B cell (primary cell): ENCODE measurements around the gene PSMB10. TPM values are rescaled to one million over a fixed set of nuclear protein-coding genes. Genes with fewer than 3 reads are reported as not detected.
A peak's percentile ranks its signal among the peaks of the same experiment; 100 is the strongest.

Experiments
- ATAC-seq: fragments of 200-7000 bp; cut with Tn5 transposase; one replicate; pipeline ENCODE4 v1.10.0; 2021; ENCODE audit warnings: low read depth, mild to moderate bottlenecking, moderate number of reproducible peaks, moderate library complexity
- CTCF ChIA-PET: fragments of 350-600 bp; sonication (Branson Sonifier 250); formaldehyde crosslinking; loops from one replicate; lab custom pipeline; 2021; ENCODE audit warnings: antibody characterized with exemption, inconsistent platforms; lab: Charles Lee
- POLR2A ChIA-PET: fragments of 350-600 bp; sonication (Branson Sonifier 250); formaldehyde crosslinking; loops from one replicate; lab custom pipeline; 2021; ENCODE audit warnings: antibody characterized with exemption; lab: Charles Lee
- DNase-seq: peaks from one replicate; pipeline ENCODE4 v3.0.0; 2013
- H2AFZ ChIP-seq: 2 replicates; pipeline ENCODE4 v1.6.1; 2012; ENCODE audit warnings: mild to moderate bottlenecking, low read depth, low read length; ENCODE audit not compliant: insufficient read depth, poor library complexity, severe bottlenecking
- H3K27ac ChIP-seq, 2 donors: 1 replicate in 1 of 2; 2 replicates in 1 of 2; pipeline ENCODE4 v1.5.1; 2012 to 2013; ENCODE audit warnings: low read length in 2 of 2, mild to moderate bottlenecking in 2 of 2, moderate library complexity in 1 of 2
- H3K27me3 ChIP-seq, 4 experiments: fragments of 200-600 bp in 1 of 4; sonication (generic) in 1 of 4; replicated peaks in 1 of 4; 1 replicate in 2 of 4; 2 replicates in 2 of 4; pipeline versions ENCODE4 v1.6.1 to v1.7.0; 2013 to 2016; ENCODE audit warnings: low read length in 3 of 4, mild to moderate bottlenecking in 2 of 4, mixed read lengths in 1 of 4, moderate library complexity in 1 of 4; ENCODE audit not compliant: insufficient read depth in 4 of 4, control insufficient read depth in 3 of 4; ENCODE audit errors: control extremely low read depth in 1 of 4
- H3K36me3 ChIP-seq, 2 experiments: replicated peaks in 1 of 2; 1 replicate in 1 of 2; 2 replicates in 1 of 2; pipeline versions ENCODE4 v1.6.1 to v1.7.1; 2013; ENCODE audit warnings: low read length in 1 of 2; ENCODE audit not compliant: insufficient read depth in 2 of 2, control insufficient read depth in 1 of 2; ENCODE audit errors: control extremely low read depth in 1 of 2, extremely low read depth in 1 of 2
- H3K4me1 ChIP-seq, 2 donors: fragments of 200-600 bp in 1 of 2; sonication (generic) in 1 of 2; 1 replicate in 1 of 2; 2 replicates in 1 of 2; pipeline versions ENCODE4 v1.5.1 to v1.6.1; 2013 to 2017; ENCODE audit warnings: low read length in 2 of 2; ENCODE audit not compliant: control insufficient read depth in 2 of 2, insufficient read depth in 2 of 2
- H3K4me2 ChIP-seq: replicated peaks from 2 replicates; pipeline ENCODE3; 2012; ENCODE audit warnings: mild to moderate bottlenecking, low read depth, low read length; ENCODE audit not compliant: poor library complexity, severe bottlenecking
- H3K4me3 ChIP-seq, 5 experiments: fragments of 200-600 bp in 1 of 5; sonication (generic) in 1 of 5; 1 replicate in 3 of 5; 2 replicates in 2 of 5; pipeline versions ENCODE4 v1.5.1 to v1.7.0; 2011 to 2016; ENCODE audit warnings: low read length in 4 of 5, mild to moderate bottlenecking in 4 of 5, low read depth in 2 of 5, control low read depth in 1 of 5, moderate library complexity in 1 of 5; ENCODE audit not compliant: insufficient read depth in 1 of 5; ENCODE audit errors: control extremely low read depth in 1 of 5, extremely low read depth in 1 of 5
- H3K79me2 ChIP-seq: fragments of 200-600 bp; sonication (generic); one replicate; pipeline ENCODE4 v1.6.0; 2016; ENCODE audit warnings: low read length; ENCODE audit not compliant: control insufficient read depth, insufficient read depth
- H3K9ac ChIP-seq: fragments of 200-600 bp; sonication (generic); 2 replicates; pipeline ENCODE4 v1.6.1; 2017; ENCODE audit warnings: mild to moderate bottlenecking, low read length, moderate library complexity
- H3K9me3 ChIP-seq, 3 donors: one replicate each; pipeline versions ENCODE4 v1.6.1 to v1.7.1; 2013; ENCODE audit warnings: low read length in 2 of 3; ENCODE audit not compliant: control insufficient read depth in 2 of 3, insufficient read depth in 1 of 3; ENCODE audit errors: control extremely low read depth in 1 of 3
- H4K20me1 ChIP-seq: 2 replicates; pipeline ENCODE4 v1.6.0; 2012; ENCODE audit warnings: mild to moderate bottlenecking, low read length; ENCODE audit not compliant: insufficient read depth, control insufficient read depth, poor library complexity, severe bottlenecking
- H3K27ac Mint-ChIP-seq: one replicate; pipeline ENCODE4 v1.8.0; 2021; ENCODE audit warnings: mixed read lengths
- H3K27me3 Mint-ChIP-seq: one replicate; pipeline ENCODE4 v1.8.0; 2021; ENCODE audit warnings: mixed read lengths
- H3K4me1 Mint-ChIP-seq: one replicate; pipeline ENCODE4 v1.8.0; 2021; ENCODE audit warnings: mixed read lengths
- H3K4me3 Mint-ChIP-seq: one replicate; pipeline ENCODE4 v1.8.0; 2021; ENCODE audit warnings: mixed read lengths
- H3K9me3 Mint-ChIP-seq: one replicate; pipeline ENCODE4 v1.8.0; 2022; ENCODE audit warnings: mixed read lengths; ENCODE audit not compliant: insufficient read depth
- EZH2 ChIP-seq: IDR thresholded peaks from 2 replicates; pipeline ENCODE4 v1.6.1; 2012; ENCODE audit warnings: borderline replicate concordance, low read depth, mild to moderate bottlenecking, moderate library complexity, low read length; ENCODE audit not compliant: insufficient read depth, poor library complexity, severe bottlenecking
- WGBS: methylation state at CpG from one replicate; pipeline ENCODE4 v1.1.5; 2013; ENCODE audit warnings: missing lambda C conversion rate; ENCODE audit not compliant: insufficient coverage; 5-methylcytosine and 5-hydroxymethylcytosine counted together
- intact Hi-C: fragments of 100-400 bp; cut with micrococcal nuclease; formaldehyde crosslinking; loops from one replicate; pipeline ENCODE4 v1.10.0; 2022
- polyA plus RNA-seq: library from polyadenylated mRNA; depleted of rRNA; stranded (reverse); fragments of >200 nt; gene quantifications from 2 replicates; pipeline ENCODE4 v1.2.3, GENCODE V29; 2012
- total RNA-seq, 2 donors: library from RNA; stranded (reverse); fragments of 120-200 nt in 1 of 2; gene quantifications; 1 replicate in 1 of 2; 2 replicates in 1 of 2; pipeline versions ENCODE4 v1.2.3 to v1.2.4, GENCODE V29; 2013 to 2022
- TF ChIP-seq, protein P1 (sequence below): fragments of 200-600 bp; IDR thresholded peaks from one replicate; pipeline ENCODE4 v1.8.0; 2022; ENCODE audit warnings: antibody characterized with exemption, mild to moderate bottlenecking

Gene PSMB10
- total and polyA plus RNA-seq, 2 donors (not counting 1 experiment from before 2014, with no cell fraction given): 167 to 176 TPM

DNA sequence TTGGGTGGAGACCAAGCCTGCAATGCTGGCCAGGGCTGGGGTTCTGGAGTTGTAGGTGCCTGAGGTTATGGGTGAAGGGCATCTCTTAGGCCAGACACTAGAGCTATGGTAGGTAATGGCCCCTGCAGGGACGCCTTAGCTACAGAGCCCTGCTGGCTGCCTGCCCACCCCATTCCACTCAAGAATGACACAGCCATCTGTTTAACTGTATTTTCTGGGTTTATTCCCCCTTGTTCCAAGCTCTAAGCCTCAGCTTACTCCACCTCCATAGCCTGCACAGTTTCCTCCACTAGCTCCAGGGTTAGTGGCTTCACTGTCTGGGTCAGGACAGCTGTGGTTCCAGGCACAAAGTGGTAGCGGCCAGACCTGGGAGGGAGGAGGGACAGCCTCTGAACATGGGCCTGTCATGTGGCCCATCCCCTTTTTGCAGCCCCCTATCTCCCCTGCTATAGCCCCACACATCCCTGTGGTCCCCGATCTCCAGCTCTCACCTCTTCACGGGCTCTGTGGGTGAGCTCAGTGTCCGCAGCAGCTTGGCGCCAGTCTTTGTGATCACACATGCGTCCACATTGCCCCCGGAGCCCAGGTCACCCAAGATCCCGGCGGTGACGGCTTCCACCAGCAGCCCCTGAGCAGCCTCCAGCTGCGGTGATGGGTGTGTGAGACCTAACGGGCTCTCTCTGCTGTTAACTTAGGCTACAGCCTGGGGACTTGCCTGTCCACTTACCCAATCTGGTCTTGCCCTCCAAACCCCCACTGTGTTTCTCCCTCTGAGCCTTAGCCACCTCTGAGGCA, 2.1 kb downstream of the PSMB10 start:
- peak overlapping the region; percentile 99 for H3K27ac Mint-ChIP-seq
- H3K27me3 ChIP-seq: no peaks in the 10 kb centered on the region
- H3K4me3 Mint-ChIP-seq: peak overlapping the region; percentile 46
- H3K9ac ChIP-seq: no peak overlapping the region
- H2AFZ ChIP-seq: no peak overlapping the region
- no peak for DNase-seq
- intact Hi-C loops: loop anchor here (1.0 to 5.0 kb wide), 8 partner anchors 34 to 442 kb away; partner anchors contain the start of genes CTCF, EDC4, GFOD2 and RANBP10
- peaks cover 40% of the 10 kb centered on the region for H3K79me2 ChIP-seq
- peak overlapping the region in 1 of 2 donors; percentile 64 for H3K27ac ChIP-seq
- peaks cover 37% of the 10 kb centered on the region for H4K20me1 ChIP-seq
- no peaks in the 10 kb centered on the region for H3K9me3 Mint-ChIP-seq
- H3K4me1 Mint-ChIP-seq: peaks cover 22% of the 10 kb centered on the region
- ATAC-seq: no peak
- peaks cover 15 to 28% of the 10 kb centered on the region in 2 donors for H3K4me1 ChIP-seq
- CTCF ChIA-PET: interaction anchor here (0.9 to 6.4 kb wide), 7 partner anchors 8 to 453 kb away, joined by 3 to 29 read pairs (median 5); partner anchors contain the start of genes ATP6V0D1 and NRN1L
- no peaks in the 10 kb centered on the region for H3K27me3 Mint-ChIP-seq
- peaks cover 7 to 42% of the 10 kb centered on the region in 2 experiments for H3K36me3 ChIP-seq
- H3K4me2 ChIP-seq: peak overlapping the region; percentile 91
- no peak overlapping the region for H3K4me3 ChIP-seq
- no peaks in the 10 kb centered on the region for H3K9me3 ChIP-seq
- POLR2A ChIA-PET: interaction anchor here (0.5 to 3.3 kb wide), 5 partner anchors 42 to 274 kb away, joined by 3 to 19 read pairs (median 4); partner anchors contain the start of genes ACD, NUTF2, PARD6A and PSKH1
- over 99% methylated on average over 12 of the region's 13 CpGs for WGBS
- TF ChIP-seq, protein P1, sequence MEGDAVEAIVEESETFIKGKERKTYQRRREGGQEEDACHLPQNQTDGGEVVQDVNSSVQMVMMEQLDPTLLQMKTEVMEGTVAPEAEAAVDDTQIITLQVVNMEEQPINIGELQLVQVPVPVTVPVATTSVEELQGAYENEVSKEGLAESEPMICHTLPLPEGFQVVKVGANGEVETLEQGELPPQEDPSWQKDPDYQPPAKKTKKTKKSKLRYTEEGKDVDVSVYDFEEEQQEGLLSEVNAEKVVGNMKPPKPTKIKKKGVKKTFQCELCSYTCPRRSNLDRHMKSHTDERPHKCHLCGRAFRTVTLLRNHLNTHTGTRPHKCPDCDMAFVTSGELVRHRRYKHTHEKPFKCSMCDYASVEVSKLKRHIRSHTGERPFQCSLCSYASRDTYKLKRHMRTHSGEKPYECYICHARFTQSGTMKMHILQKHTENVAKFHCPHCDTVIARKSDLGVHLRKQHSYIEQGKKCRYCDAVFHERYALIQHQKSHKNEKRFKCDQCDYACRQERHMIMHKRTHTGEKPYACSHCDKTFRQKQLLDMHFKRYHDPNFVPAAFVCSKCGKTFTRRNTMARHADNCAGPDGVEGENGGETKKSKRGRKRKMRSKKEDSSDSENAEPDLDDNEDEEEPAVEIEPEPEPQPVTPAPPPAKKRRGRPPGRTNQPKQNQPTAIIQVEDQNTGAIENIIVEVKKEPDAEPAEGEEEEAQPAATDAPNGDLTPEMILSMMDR: no peak

DNA sequence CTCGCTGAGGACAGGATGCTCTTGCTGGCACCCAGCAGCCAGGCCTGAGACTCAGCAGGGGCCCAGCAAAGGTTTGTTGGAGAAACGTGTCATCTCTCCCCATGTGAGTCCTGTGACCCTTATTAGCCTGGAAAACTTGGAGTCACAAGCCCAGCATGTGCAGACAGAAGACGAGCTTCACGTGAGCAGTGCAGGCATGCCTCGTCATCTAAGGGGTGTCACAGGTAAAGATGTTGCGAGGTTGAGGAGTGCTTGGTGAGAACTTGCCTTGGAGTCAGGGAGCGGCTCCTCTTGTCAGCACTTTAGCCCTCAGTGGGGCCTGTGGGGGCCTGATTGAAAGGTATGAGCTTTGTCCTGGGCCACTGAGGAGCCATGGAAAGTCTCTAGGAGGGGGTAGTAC, 2.8 kb downstream of the PSMB10 start:
- Histone ChIP-seq H3K27ac (no peak overlapping the region), H3K27me3 (no peaks in the 10 kb centered on the region), H3K79me2 (peaks cover 42% of the 10 kb centered on the region), H3K9ac (no peak overlapping the region), H3K4me2 (no peak overlapping the region), H3K9me3 (no peaks in the 10 kb centered on the region), H3K36me3 (peaks cover 7 to 49% of the 10 kb centered on the region in 2 experiments), H3K4me1 (peaks cover 15 to 26% of the 10 kb centered on the region in 2 donors), H4K20me1 (peaks cover 44% of the 10 kb centered on the region), H3K4me3 (no peak overlapping the region), H2AFZ (no peak overlapping the region)
- Mint-ChIP-seq H3K4me1 (peaks cover 22% of the 10 kb centered on the region), H3K27ac (no peak overlapping the region), H3K4me3 (peak overlapping the region; percentile 23), H3K9me3 (no peaks in the 10 kb centered on the region), H3K27me3 (no peaks in the 10 kb centered on the region)
- ChIA-PET POLR2A (interaction anchor here (0.5 kb wide), 1 partner anchor 118 kb away, joined by 3 read pairs; no protein-coding TSS in a partner anchor), CTCF (interaction anchor here (0.9 to 6.4 kb wide), 5 partner anchors 50 to 452 kb away, joined by 3 to 29 read pairs (median 21); partner anchors contain the start of genes ATP6V0D1 and NRN1L)
- WGBS: 97% methylated on average over 7 of the region's 7 CpGs
- DNase-seq (no peak), ATAC-seq (no peak)
- intact Hi-C loops: loop anchor here (2.0 kb wide), 1 partner anchor 61 kb away; the partner anchor contains the start of gene EDC4
- TF ChIP-seq, protein P1: no peak
- no peak for TF ChIP-seq EZH2
